Endothelial cell of umbilical vein (primary cell): ENCODE results near the gene NUB1.

ENCODE experiments used
- POLR2A ChIP-seq: IDR thresholded peaks from 2 replicates; pipeline ENCODE4 v1.6.1; 2012; ENCODE audit warnings: low read depth, mild to moderate bottlenecking, control low read depth, low read length
- POLR2AphosphoS5 ChIP-seq: IDR thresholded peaks from 2 replicates; pipeline ENCODE4 v1.6.1; 2012; ENCODE audit warnings: low read depth, mild to moderate bottlenecking, control low read depth, low read length, moderate library complexity; ENCODE audit not compliant: insufficient read depth

- TF ChIP-seq POLR2AphosphoS5 (no peak), POLR2A (no peak)
Measured at GRCh38 chr7:151351967-151352366, 10.4 kb downstream of the NUB1 start.
